Chondrocyte (in vitro differentiated cells): ENCODE results near the gene ARFIP1. TPM values are rescaled to one million over a fixed set of nuclear protein-coding genes. Genes with fewer than 3 reads are reported as not detected.
"Not testable (repeated sequence)": the region's sequence is repeated elsewhere in the genome, so short reads cannot be mapped to it uniquely, and the experiment has no call there.

Source experiments
- DNase-seq: peaks from one replicate; pipeline ENCODE4 v3.0.0; 2021; ENCODE audit warnings: mixed read lengths, low spot score
- H3K27ac Mint-ChIP-seq: one replicate; pipeline ENCODE4 v1.8.0; 2021; ENCODE audit warnings: mild to moderate bottlenecking, moderate library complexity, mixed read lengths; ENCODE audit not compliant: unreplicated experiment
- H3K27me3 Mint-ChIP-seq: 2 replicates; pipeline ENCODE4 v1.8.0; 2021; ENCODE audit warnings: low read depth, mixed read lengths
- H3K36me3 Mint-ChIP-seq: 2 replicates; pipeline ENCODE4 v1.8.0; 2021; ENCODE audit warnings: low read depth, mixed read lengths
- H3K4me1 Mint-ChIP-seq: 2 replicates; pipeline ENCODE4 v1.8.0; 2021; ENCODE audit warnings: low read depth, mild to moderate bottlenecking, mixed read lengths
- H3K4me3 Mint-ChIP-seq: one replicate; pipeline ENCODE4 v1.8.0; 2021; ENCODE audit warnings: mild to moderate bottlenecking, moderate library complexity, mixed read lengths; ENCODE audit not compliant: unreplicated experiment
- H3K9me3 Mint-ChIP-seq: 2 replicates; pipeline ENCODE4 v1.8.0; 2021; ENCODE audit warnings: low read depth, mixed read lengths
- CTCF ChIP-seq: fragments of 200-600 bp; sonication (generic); IDR thresholded peaks from 2 replicates; pipeline ENCODE4 v1.5.0; 2021; ENCODE audit warnings: antibody characterized with exemption, mild to moderate bottlenecking, moderate library complexity
- total RNA-seq: library from RNA; stranded (reverse); gene quantifications from 3 replicates; pipeline ENCODE4 v1.2.1, GENCODE V29; 2021

ARFIP1 gene
- total RNA-seq, 1 donor from 2014 or later, result 25.9 TPM

- H3K4me1 Mint-ChIP-seq, result peaks cover 20% of the 10 kb centered on the region
- peaks cover 15% of the 10 kb centered on the region for H3K36me3 Mint-ChIP-seq
- no peaks in the 10 kb centered on the region for H3K27me3 Mint-ChIP-seq
- peaks cover 19% of the 10 kb centered on the region for H3K9me3 Mint-ChIP-seq
- H3K4me3 Mint-ChIP-seq, result no peak overlapping the region
- no peak for DNase-seq
- TF ChIP-seq CTCF, result no peak
- H3K27ac Mint-ChIP-seq, result no peak overlapping the region
Observed at GRCh38 chr4:152851226-152851625, 71.5 kb downstream of the ARFIP1 start.

GRCh38 chr4:152853293-152853692 is 73.5 kb downstream of the ARFIP1 start:
- no peak for DNase-seq
- Mint-ChIP-seq H3K27ac (no peak overlapping the region), H3K36me3 (peaks cover 15% of the 10 kb centered on the region), H3K4me1 (peaks cover 29% of the 10 kb centered on the region), H3K4me3 (no peak overlapping the region), H3K9me3 (peaks cover 19% of the 10 kb centered on the region), H3K27me3 (no peaks in the 10 kb centered on the region)
- TF ChIP-seq CTCF, result no peak

- peaks cover 19% of the 10 kb centered on the region for H3K9me3 Mint-ChIP-seq
- H3K27ac Mint-ChIP-seq, H3K27me3 Mint-ChIP-seq, H3K4me3 Mint-ChIP-seq, DNase-seq: not testable (repeated sequence)
- peaks cover 26% of the 10 kb centered on the region for H3K4me1 Mint-ChIP-seq
- peaks cover 15% of the 10 kb centered on the region for H3K36me3 Mint-ChIP-seq
Observed at GRCh38 chr4:152854016-152854415, 74.3 kb downstream of the ARFIP1 start.

GRCh38 chr4:152856960-152857359 is 77.2 kb downstream of the ARFIP1 start:
- Mint-ChIP-seq H3K4me3 (no peak overlapping the region), H3K4me1 (peaks cover 37% of the 10 kb centered on the region), H3K27me3 (no peaks in the 10 kb centered on the region), H3K9me3 (peaks cover 19% of the 10 kb centered on the region), H3K36me3 (peaks cover 15% of the 10 kb centered on the region), H3K27ac (no peak overlapping the region)
- TF ChIP-seq CTCF, result no peak
- no peak for DNase-seq

- Mint-ChIP-seq H3K27ac (no peak overlapping the region), H3K4me3 (no peak overlapping the region), H3K27me3 (no peaks in the 10 kb centered on the region), H3K4me1 (peaks cover 40% of the 10 kb centered on the region), H3K9me3 (peaks cover 7% of the 10 kb centered on the region), H3K36me3 (peaks cover 5% of the 10 kb centered on the region)
- DNase-seq, result no peak
- no peak for TF ChIP-seq CTCF
Observed at GRCh38 chr4:152858934-152859333, 79.2 kb downstream of the ARFIP1 start.

- H3K27ac Mint-ChIP-seq, result no peak overlapping the region
- no peak overlapping the region for H3K4me3 Mint-ChIP-seq
Observed at GRCh38 chr4:152860046-152860445, 80.3 kb downstream of the ARFIP1 start.

More at GRCh38 chr4:152860046-152860445, 80.3 kb downstream of the ARFIP1 start:
- H3K9me3 Mint-ChIP-seq, result no peaks in the 10 kb centered on the region
- TF ChIP-seq CTCF, result no peak
- DNase-seq, result no peak
- H3K36me3 Mint-ChIP-seq, result peaks cover 2% of the 10 kb centered on the region
- H3K27me3 Mint-ChIP-seq, result no peaks in the 10 kb centered on the region
- H3K4me1 Mint-ChIP-seq, result peaks cover 40% of the 10 kb centered on the region
